ENCODE measurements around the gene MDP1. TPM values are rescaled to one million over a fixed set of nuclear protein-coding genes. Genes with fewer than 3 reads are reported as not detected.

MDP1 gene
- total RNA-seq, 2 experiments from 2014 or later, result 23.2 to 26.6 TPM

GRCh38 chr14:24243336-24243836, 27.5 kb upstream of the MDP1 start:
- peaks cover 30% of the 10 kb centered on the region for H3K4me1 ChIP-seq (ENCODE audit: insufficient read depth, low read length, poor library complexity, severe bottlenecking)
- H3K9me3 ChIP-seq (ENCODE audit: low read length), result no peaks in the 10 kb centered on the region
- H2AFZ ChIP-seq (ENCODE audit: low read length), result peak overlapping the region; percentile 35; the same call in 1 of the 2 replicates
- H3K9me2 ChIP-seq (ENCODE audit: insufficient read depth, low read length), result no peaks in the 10 kb centered on the region
- H3K36me3 ChIP-seq (ENCODE audit: insufficient read depth, low read length), result peaks cover 28% of the 10 kb centered on the region
- no peaks in the 10 kb centered on the region for H4K20me1 ChIP-seq (ENCODE audit: insufficient read depth, low read length)
- peak overlapping the region; percentile 82 for H3K4me3 ChIP-seq (ENCODE audit: low read depth, low read length, poor library complexity, severe bottlenecking)
- ChIA-PET POLR2A (interaction anchor here (0.5 to 2.3 kb wide), 19 partner anchors 11 to 1755 kb away, joined by 3 to 25 read pairs (median 4); partner anchors contain the start of genes CHMP4A, CIDEB, DHRS1 and GMPR2), CTCF (ENCODE audit: unreplicated experiment) (interaction anchor here (0.6 to 2.2 kb wide), 5 partner anchors 37 to 128 kb away, joined by 3 to 17 read pairs (median 6); partner anchors contain the start of genes CIDEB, DHRS1 and NOP9)
- peaks cover 16% of the 10 kb centered on the region; the same call in 1 of the 2 replicates for H3K79me2 ChIP-seq (ENCODE audit: insufficient read depth, low read depth, low read length)
- intact Hi-C loops (cut with micrococcal nuclease; ENCODE audit: unreplicated experiment), result loop anchor here (1.0 to 5.0 kb wide), 6 partner anchors 54 to 231 kb away; partner anchors contain the start of gene IPO4
- BruUV-seq (replicated peaks), result no TSS peak
- H3K4me2 ChIP-seq (ENCODE audit: low read length), result peak overlapping the region; percentile 92
- H3K27ac ChIP-seq (ENCODE audit: low read depth, low read length, poor library complexity, severe bottlenecking), result peak overlapping the region; percentile 90
- TF ChIP-seq CTCF (conservative IDR thresholded peaks at IDR 0.05; ENCODE audit: low read length), result no peak
- TF ChIP-seq EZH2phosphoT487 (IDR thresholded peaks at IDR 0.05; ENCODE audit: borderline replicate concordance, low read depth, low read length), result no peak
- DNase-seq (ENCODE audit: low spot score), result peak; percentile 14

- peaks cover 43% of the 10 kb centered on the region for H3K36me3 ChIP-seq (ENCODE audit: insufficient read depth, low read length)
- peaks cover 16% of the 10 kb centered on the region; the same call in 1 of the 2 replicates for H3K79me2 ChIP-seq (ENCODE audit: insufficient read depth, low read depth, low read length)
- H3K27ac ChIP-seq (ENCODE audit: low read depth, low read length, poor library complexity, severe bottlenecking), result peak overlapping the region; percentile 90
- TSS peak; percentile 60 for BruUV-seq (replicated peaks)
- POLR2A ChIA-PET, result interaction anchor here (0.7 to 2.3 kb wide), 25 partner anchors 9 to 200 kb away, joined by 3 to 25 read pairs (median 5); partner anchors contain the start of genes CHMP4A, DCAF11, DHRS1 and EMC9
- peaks cover 28% of the 10 kb centered on the region for H3K4me1 ChIP-seq (ENCODE audit: insufficient read depth, low read length, poor library complexity, severe bottlenecking)
- peak overlapping the region; percentile 82 for H3K4me3 ChIP-seq (ENCODE audit: low read depth, low read length, poor library complexity, severe bottlenecking)
- peak; percentile 35; the same call in 1 of the 2 replicates for TF ChIP-seq CTCF (conservative IDR thresholded peaks at IDR 0.05; ENCODE audit: low read length)
- TF ChIP-seq EZH2phosphoT487 (IDR thresholded peaks at IDR 0.05; ENCODE audit: borderline replicate concordance, low read depth, low read length), result no peak
- intact Hi-C loops (cut with micrococcal nuclease; ENCODE audit: unreplicated experiment), result loop anchor here (1.0 to 5.0 kb wide), 5 partner anchors 29 to 230 kb away; partner anchors contain the start of genes IPO4 and RABGGTA
- DNase-seq (ENCODE audit: low spot score), result peak; percentile 96
- CTCF ChIA-PET (ENCODE audit: unreplicated experiment), result interaction anchor here (0.8 to 2.2 kb wide), 6 partner anchors 22 to 95 kb away, joined by 3 to 17 read pairs (median 6); partner anchors contain the start of genes CIDEB, DHRS1, NOP9 and PSME2
- peak overlapping the region; percentile 92 for H3K4me2 ChIP-seq (ENCODE audit: low read length)
- peak overlapping the region; percentile 52; the same call in 1 of the 2 replicates for H2AFZ ChIP-seq (ENCODE audit: low read length)
- H4K20me1 ChIP-seq (ENCODE audit: insufficient read depth, low read length), result no peaks in the 10 kb centered on the region
- H3K9me2 ChIP-seq (ENCODE audit: insufficient read depth, low read length), result no peaks in the 10 kb centered on the region
- H3K9me3 ChIP-seq (ENCODE audit: low read length), result no peaks in the 10 kb centered on the region
Measured at GRCh38 chr14:24241829-24242443, 26.1 kb upstream of the MDP1 start.

Data from OCI-LY7 (cell line).